ENCODE measurements around the gene RPL10A. TPM values are rescaled to one million over a fixed set of nuclear protein-coding genes. Genes with fewer than 3 reads are reported as not detected.

Gene RPL10A
- total and polyA plus RNA-seq, 2 of the 8 experiments (the other 6 are each of a cell fraction or from before 2014, with no cell fraction given) = 1,893 to 2,948 TPM

DNA sequence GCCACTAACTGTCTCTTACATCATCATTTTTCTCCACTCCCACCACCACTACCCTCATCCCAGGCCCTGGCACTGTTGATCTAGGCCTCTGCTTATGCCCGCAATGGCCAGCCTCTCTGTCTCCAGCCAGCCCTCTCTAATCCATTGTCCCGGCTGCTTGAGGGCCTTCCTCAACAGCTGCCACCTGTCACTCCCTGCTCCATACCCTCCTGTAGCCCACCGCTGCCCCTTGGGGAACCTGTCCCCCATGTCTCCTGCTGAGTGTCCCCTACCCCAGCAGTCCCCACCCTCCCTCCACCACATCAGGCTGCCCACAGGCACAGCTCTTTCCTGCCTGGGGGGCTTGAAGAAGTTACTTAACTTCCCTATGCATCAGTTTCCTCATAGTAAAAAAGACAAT is 15.3 kb downstream of the RPL10A start:
- Histone ChIP-seq H3K36me3 (ENCODE audit: control insufficient read depth in 2 of 4, insufficient read depth in 4 of 4, low read length in 3 of 4) (peaks cover 0 to 10% (median 2%) of the 10 kb centered on the region in 4 experiments; a peak in 2 of 8 replicates), H3K4me1 (replicated peaks in 1 of 4; ENCODE audit: control insufficient read depth in 3 of 4, insufficient read depth in 4 of 4, low read length in 3 of 4) (peaks cover 21 to 37% (median 31%) of the 10 kb centered on the region in 4 experiments), H4K91ac (replicated peaks; ENCODE audit: insufficient read length, low read length) (no peak overlapping the region), H4K5ac (ENCODE audit: insufficient read length, low read depth, low read length) (no peak overlapping the region), H3K27ac (ENCODE audit: low read depth, low read length) (no peak overlapping the region), H3K9ac (replicated peaks in 1 of 4; ENCODE audit: extremely low read depth in 1 of 4, low read depth in 3 of 4, low read length in 3 of 4) (no peak overlapping the region), H2BK20ac (ENCODE audit: low read length) (no peak overlapping the region), H4K20me1 (replicated peaks in 1 of 2; ENCODE audit: control insufficient read depth in 1 of 2, insufficient read depth in 2 of 2, low read length in 2 of 2) (peaks cover 0 to 5% of the 10 kb centered on the region in 2 experiments), H3K4ac (replicated peaks; ENCODE audit: insufficient read length, low read depth, low read length) (no peak overlapping the region), H4K8ac (ENCODE audit: extremely low read depth, insufficient read depth, low read length) (no peak overlapping the region), H3K23me2 (ENCODE audit: low read depth, low read length) (peaks cover 5% of the 10 kb centered on the region; the same call in 1 of the 2 replicates), H2BK15ac (ENCODE audit: low read length) (no peak overlapping the region), H3K14ac (ENCODE audit: insufficient read length) (no peak overlapping the region), H3K4me3 (ENCODE audit: extremely low read depth in 1 of 4, insufficient read depth in 2 of 4, low read depth in 3 of 4, low read length in 4 of 4) (no peak overlapping the region), H2AFZ (ENCODE audit: low read length) (no peak overlapping the region), H3K18ac (ENCODE audit: extremely low read depth, low read length) (no peak overlapping the region), H3K56ac (replicated peaks; ENCODE audit: insufficient read length, low read depth, low read length) (no peak overlapping the region), H3K9me3 (ENCODE audit: insufficient read depth in 2 of 2, low read depth in 1 of 2, low read length in 1 of 2) (no peaks in the 10 kb centered on the region), H2AK5ac (ENCODE audit: low read depth, low read length) (no peak overlapping the region), H2BK12ac (ENCODE audit: low read depth, low read length) (no peak overlapping the region), H3K23ac (ENCODE audit: insufficient read length) (no peak overlapping the region), H3K4me2 (ENCODE audit: insufficient read depth in 1 of 2, low read depth in 2 of 2, low read length in 2 of 2) (no peak overlapping the region), H3K79me1 (ENCODE audit: low read depth, low read length) (peaks cover 6% of the 10 kb centered on the region), H3K27me3 (replicated peaks in 1 of 4; ENCODE audit: control insufficient read depth in 3 of 4, extremely low read depth in 1 of 4, insufficient read depth in 3 of 4, low read length in 3 of 4) (no peaks in the 10 kb centered on the region; a peak in 1 of 7 replicates), H3K79me2 (ENCODE audit: control insufficient read depth in 1 of 2, insufficient read depth in 2 of 2, low read length in 2 of 2) (peaks cover 0 to 10% of the 10 kb centered on the region in 2 experiments; a peak in 2 of 4 replicates), H2BK5ac (ENCODE audit: low read depth, low read length) (no peak overlapping the region), H2BK120ac (replicated peaks; ENCODE audit: low read depth, low read length) (no peak overlapping the region)
- CTCF ChIA-PET (ENCODE audit: partially characterized antibody) = interaction anchor here (0.6 to 4.7 kb wide), 7 partner anchors 12 to 187 kb away, joined by 3 to 28 read pairs (median 4); partner anchors contain the start of genes DEF6, RPL10A and TEAD3
- FAIRE-seq (no peak), DNase-seq (ENCODE audit: low read depth in 1 of 2, low spot score in 2 of 2) (no peak)
- POLR2A ChIA-PET (ENCODE audit: partially characterized antibody) = interaction anchor here (0.9 to 37.6 kb wide), 3 partner anchors 6 to 31 kb away, joined by 3 to 1319 read pairs (median 1319); partner anchors contain the start of genes FANCE, RPL10A and TEAD3
- TF ChIP-seq SP4 (IDR thresholded peaks at IDR 0.05; ENCODE audit: low read length) (no peak), TBP (IDR thresholded peaks at IDR 0.05; ENCODE audit: low read depth, low read length) (no peak), KDM4A (IDR thresholded peaks at IDR 0.05; ENCODE audit: low read depth, low read length, severe bottlenecking) (no peak)
- TF ChIP-seq, protein P1, sequence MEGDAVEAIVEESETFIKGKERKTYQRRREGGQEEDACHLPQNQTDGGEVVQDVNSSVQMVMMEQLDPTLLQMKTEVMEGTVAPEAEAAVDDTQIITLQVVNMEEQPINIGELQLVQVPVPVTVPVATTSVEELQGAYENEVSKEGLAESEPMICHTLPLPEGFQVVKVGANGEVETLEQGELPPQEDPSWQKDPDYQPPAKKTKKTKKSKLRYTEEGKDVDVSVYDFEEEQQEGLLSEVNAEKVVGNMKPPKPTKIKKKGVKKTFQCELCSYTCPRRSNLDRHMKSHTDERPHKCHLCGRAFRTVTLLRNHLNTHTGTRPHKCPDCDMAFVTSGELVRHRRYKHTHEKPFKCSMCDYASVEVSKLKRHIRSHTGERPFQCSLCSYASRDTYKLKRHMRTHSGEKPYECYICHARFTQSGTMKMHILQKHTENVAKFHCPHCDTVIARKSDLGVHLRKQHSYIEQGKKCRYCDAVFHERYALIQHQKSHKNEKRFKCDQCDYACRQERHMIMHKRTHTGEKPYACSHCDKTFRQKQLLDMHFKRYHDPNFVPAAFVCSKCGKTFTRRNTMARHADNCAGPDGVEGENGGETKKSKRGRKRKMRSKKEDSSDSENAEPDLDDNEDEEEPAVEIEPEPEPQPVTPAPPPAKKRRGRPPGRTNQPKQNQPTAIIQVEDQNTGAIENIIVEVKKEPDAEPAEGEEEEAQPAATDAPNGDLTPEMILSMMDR (IDR thresholded peaks at IDR 0.05; ENCODE audit: control extremely low read depth in 1 of 3, insufficient read depth in 1 of 3, low read depth in 1 of 3, low read length in 3 of 3) = no peak
- TF ChIP-seq, protein P2, sequence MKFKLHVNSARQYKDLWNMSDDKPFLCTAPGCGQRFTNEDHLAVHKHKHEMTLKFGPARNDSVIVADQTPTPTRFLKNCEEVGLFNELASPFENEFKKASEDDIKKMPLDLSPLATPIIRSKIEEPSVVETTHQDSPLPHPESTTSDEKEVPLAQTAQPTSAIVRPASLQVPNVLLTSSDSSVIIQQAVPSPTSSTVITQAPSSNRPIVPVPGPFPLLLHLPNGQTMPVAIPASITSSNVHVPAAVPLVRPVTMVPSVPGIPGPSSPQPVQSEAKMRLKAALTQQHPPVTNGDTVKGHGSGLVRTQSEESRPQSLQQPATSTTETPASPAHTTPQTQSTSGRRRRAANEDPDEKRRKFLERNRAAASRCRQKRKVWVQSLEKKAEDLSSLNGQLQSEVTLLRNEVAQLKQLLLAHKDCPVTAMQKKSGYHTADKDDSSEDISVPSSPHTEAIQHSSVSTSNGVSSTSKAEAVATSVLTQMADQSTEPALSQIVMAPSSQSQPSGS (IDR thresholded peaks at IDR 0.05; ENCODE audit: low read length) = no peak
- 78% methylated on average over 3 of the region's 3 CpGs; no CpG with 5 or more reads in 1 of the 2 experiments for WGBS, 2 experiments (ENCODE audit: extremely low coverage in 1 of 2, insufficient coverage in 1 of 2, insufficient read length in 1 of 2, insufficient replicate concordance in 2 of 2, low coverage in 1 of 2, low lambda C conversion rate in 2 of 2, missing lambda C conversion rate in 1 of 2)

All from H1 (cell line).